DND-41 (cell line): ENCODE data around the gene HSBP1.

Experiments used
- CTCF ChIP-seq: IDR thresholded peaks from 2 replicates; pipeline ENCODE4 v1.5.1; 2012; ENCODE audit warnings: borderline replicate concordance, low read length, moderate library complexity, mild to moderate bottlenecking; ENCODE audit not compliant: poor library complexity, severe bottlenecking; ENCODE audit errors: extremely low read depth
- EZH2 ChIP-seq: IDR thresholded peaks from 3 replicates; pipeline ENCODE4 v1.6.1; 2012; ENCODE audit warnings: borderline replicate concordance, low read depth, mild to moderate bottlenecking, moderate library complexity, low read length, inconsistent platforms; ENCODE audit not compliant: severe bottlenecking

GRCh38 chr16:83807327-83807709, 460 bp upstream of the HSBP1 start:
- TF ChIP-seq EZH2 (no peak), CTCF (no peak)
